WERI-Rb-1 (cell line): Measurements from ENCODE around the gene ELP4.
A peak's percentile ranks its signal among the peaks of the same experiment; 100 is the strongest.

Experiments used
- DNase-seq: peaks from one replicate; pipeline ENCODE4 v3.0.0-alpha.2; 2020
- H3K27ac ChIP-seq: fragments of 250-450 bp; sonication (Bioruptor Pico); 2 replicates; pipeline ENCODE4 v1.5.1; 2020; ENCODE audit warnings: mild to moderate bottlenecking, moderate library complexity
- H3K27me3 ChIP-seq: fragments of 250-450 bp; sonication (Bioruptor Pico); 2 replicates; pipeline ENCODE4 v1.5.1; 2021; ENCODE audit warnings: mild to moderate bottlenecking, low read depth, moderate library complexity; ENCODE audit not compliant: insufficient read depth, severe bottlenecking
- H3K36me3 ChIP-seq: fragments of 250-450 bp; sonication (Bioruptor Pico); 2 replicates; pipeline ENCODE4 v1.5.1; 2020; ENCODE audit warnings: mild to moderate bottlenecking, moderate library complexity
- H3K4me3 ChIP-seq: 2 replicates; pipeline ENCODE4 v1.5.1; 2011; ENCODE audit warnings: low read depth, mild to moderate bottlenecking, control low read depth, low read length
- H3K9me3 ChIP-seq: fragments of 250-450 bp; sonication (Bioruptor Pico); 2 replicates; pipeline ENCODE4 v1.5.1; 2021; ENCODE audit warnings: mild to moderate bottlenecking, moderate library complexity; ENCODE audit not compliant: severe bottlenecking
- CTCF ChIP-seq: IDR thresholded peaks from 2 replicates; pipeline ENCODE4 v1.5.1; 2011; ENCODE audit warnings: low read depth, mild to moderate bottlenecking, control low read depth, inconsistent platforms, low read length

Gene ELP4

GRCh38 chr11:31795706-31796498, 286.3 kb downstream of the ELP4 start:
- H3K27ac ChIP-seq = no peak overlapping the region
- DNase-seq = no peak
- no peaks in the 10 kb centered on the region for H3K36me3 ChIP-seq
- H3K4me3 ChIP-seq = no peak overlapping the region
- no peak for TF ChIP-seq CTCF
- no peaks in the 10 kb centered on the region for H3K9me3 ChIP-seq
- peaks cover 55% of the 10 kb centered on the region for H3K27me3 ChIP-seq

- DNase-seq = no peak
- no peak for TF ChIP-seq CTCF
- H3K27ac ChIP-seq = no peak overlapping the region
- no peaks in the 10 kb centered on the region for H3K9me3 ChIP-seq
- H3K4me3 ChIP-seq = no peak overlapping the region
- no peaks in the 10 kb centered on the region for H3K36me3 ChIP-seq
- peaks cover 62% of the 10 kb centered on the region for H3K27me3 ChIP-seq
Observed at GRCh38 chr11:31796499-31797189, 287.1 kb downstream of the ELP4 start.

- Histone ChIP-seq H3K9me3 (no peaks in the 10 kb centered on the region), H3K36me3 (no peaks in the 10 kb centered on the region), H3K27ac (no peak overlapping the region), H3K27me3 (peaks cover 69% of the 10 kb centered on the region), H3K4me3 (no peak overlapping the region)
- no peak for TF ChIP-seq CTCF
- peak; percentile 8 for DNase-seq
Observed at GRCh38 chr11:31797190-31798056, 287.9 kb downstream of the ELP4 start.

- TF ChIP-seq CTCF = no peak
- H3K4me3 ChIP-seq = no peak overlapping the region
- H3K36me3 ChIP-seq = no peaks in the 10 kb centered on the region
- no peaks in the 10 kb centered on the region for H3K9me3 ChIP-seq
- no peak overlapping the region for H3K27ac ChIP-seq
- no peak for DNase-seq
- H3K27me3 ChIP-seq = peaks cover 75% of the 10 kb centered on the region
Observed at GRCh38 chr11:31798057-31798553, 288.5 kb downstream of the ELP4 start.

- peak; percentile 46 for TF ChIP-seq CTCF
- H3K36me3 ChIP-seq = no peaks in the 10 kb centered on the region
- H3K27me3 ChIP-seq = peaks cover 82% of the 10 kb centered on the region
- no peak for DNase-seq
- no peak overlapping the region for H3K27ac ChIP-seq
- H3K4me3 ChIP-seq = no peak overlapping the region
- no peaks in the 10 kb centered on the region for H3K9me3 ChIP-seq
Observed at GRCh38 chr11:31798554-31799434, 289.2 kb downstream of the ELP4 start.
